H9 (cell line): Measurements from ENCODE around the gene PPL. TPM values are rescaled to one million over a fixed set of nuclear protein-coding genes. Genes with fewer than 3 reads are reported as not detected.

Source experiments
- DNase-seq: peaks from one replicate; pipeline ENCODE4 v3.0.0-alpha.2; 2017
- H2AFZ ChIP-seq: one replicate; pipeline ENCODE4 v1.6.1; 2013; ENCODE audit warnings: mild to moderate bottlenecking, low read length, control low read depth, moderate library complexity
- H2AK5ac ChIP-seq: 2 replicates; pipeline ENCODE4 v1.6.1; 2013; ENCODE audit warnings: low read length, control low read depth, mixed read lengths; ENCODE audit not compliant: insufficient read length
- H2BK120ac ChIP-seq: one replicate; pipeline ENCODE4 v1.6.1; 2013; ENCODE audit warnings: low read depth, mild to moderate bottlenecking, low read length, control low read depth, inconsistent platforms; ENCODE audit not compliant: poor library complexity, severe bottlenecking
- H2BK12ac ChIP-seq: 2 replicates; pipeline ENCODE4 v1.6.1; 2013; ENCODE audit warnings: low read length, control low read depth, mixed read lengths, low read depth; ENCODE audit not compliant: insufficient read length
- H2BK15ac ChIP-seq: 2 replicates; pipeline ENCODE4 v1.6.1; 2013; ENCODE audit warnings: low read depth, low read length, control low read depth
- H2BK20ac ChIP-seq: one replicate; pipeline ENCODE4 v1.6.1; 2013; ENCODE audit warnings: low read depth, mild to moderate bottlenecking, low read length, control low read depth, inconsistent platforms; ENCODE audit not compliant: poor library complexity, severe bottlenecking
- H2BK5ac ChIP-seq: 2 replicates; pipeline ENCODE4 v1.6.1; 2013; ENCODE audit warnings: low read length, control low read depth, mixed read lengths; ENCODE audit not compliant: insufficient read length
- H3K14ac ChIP-seq: 2 replicates; pipeline ENCODE4 v1.6.1; 2013; ENCODE audit warnings: low read length, control low read depth; ENCODE audit not compliant: insufficient read depth
- H3K18ac ChIP-seq: 2 replicates; pipeline ENCODE4 v1.6.1; 2013; ENCODE audit warnings: low read depth, mild to moderate bottlenecking, mixed read lengths, low read length, control low read depth; ENCODE audit not compliant: insufficient read length
- H3K23ac ChIP-seq: 2 replicates; pipeline ENCODE4 v1.6.1; 2013; ENCODE audit warnings: low read length, control low read depth, mixed read lengths, low read depth; ENCODE audit not compliant: insufficient read length
- H3K23me2 ChIP-seq: 2 replicates; pipeline ENCODE4 v1.6.1; 2013; ENCODE audit warnings: low read depth, mild to moderate bottlenecking, mixed read lengths, low read length, control low read depth; ENCODE audit not compliant: insufficient read length, poor library complexity, severe bottlenecking
- H3K27ac ChIP-seq: 2 replicates; pipeline ENCODE4 v1.5.1; 2013; ENCODE audit warnings: low read length, control low read depth, mixed read lengths, low read depth; ENCODE audit not compliant: insufficient read length
- H3K27me3 ChIP-seq: 2 replicates; pipeline ENCODE4 v1.6.1; 2013; ENCODE audit warnings: low read length, control low read depth, inconsistent platforms; ENCODE audit not compliant: insufficient read depth
- H3K4ac ChIP-seq: 2 replicates; pipeline ENCODE4 v1.6.1; 2013; ENCODE audit warnings: low read depth, mild to moderate bottlenecking, control low read depth, inconsistent platforms, low read length, moderate library complexity
- H3K4me1 ChIP-seq: 2 replicates; pipeline ENCODE4 v1.6.1; 2013; ENCODE audit warnings: low read length, control low read depth, inconsistent platforms; ENCODE audit not compliant: insufficient read depth
- H3K4me2 ChIP-seq: 2 replicates; pipeline ENCODE4 v1.6.1; 2013; ENCODE audit warnings: low read length, control low read depth, mixed read lengths; ENCODE audit not compliant: insufficient read length, insufficient read depth
- H3K56ac ChIP-seq: 2 replicates; pipeline ENCODE4 v1.6.1; 2013; ENCODE audit warnings: low read depth, mild to moderate bottlenecking, mixed read lengths, low read length, control low read depth; ENCODE audit not compliant: insufficient read length
- H3K79me1 ChIP-seq: 2 replicates; pipeline ENCODE4 v1.6.1; 2013; ENCODE audit warnings: low read depth, mild to moderate bottlenecking, moderate library complexity, low read length, control low read depth, inconsistent platforms; ENCODE audit not compliant: insufficient read depth, poor library complexity, severe bottlenecking
- H3K79me2 ChIP-seq: 2 replicates; pipeline ENCODE4 v1.6.1; 2013; ENCODE audit warnings: low read length, control low read depth, inconsistent platforms; ENCODE audit not compliant: insufficient read depth
- H3K9ac ChIP-seq: 2 replicates; pipeline ENCODE4 v1.6.1; 2013; ENCODE audit warnings: low read length, control low read depth, mixed read lengths; ENCODE audit not compliant: insufficient read length; ENCODE audit errors: extremely low read depth
- H3K9me3 ChIP-seq: one replicate; pipeline ENCODE4 v1.6.1; 2013; ENCODE audit warnings: low read depth, low read length, inconsistent platforms; ENCODE audit not compliant: control insufficient read depth
- H3T11ph ChIP-seq: one replicate; pipeline ENCODE4 v1.6.1; 2013; ENCODE audit warnings: mild to moderate bottlenecking, low read length, control low read depth, inconsistent platforms
- H4K20me1 ChIP-seq: one replicate; pipeline ENCODE4 v1.6.1; 2013; ENCODE audit not compliant: control insufficient read depth, insufficient read length, insufficient read depth
- H4K5ac ChIP-seq: 2 replicates; pipeline ENCODE4 v1.6.1; 2013; ENCODE audit warnings: low read depth, mild to moderate bottlenecking, mixed read lengths, low read length, control low read depth; ENCODE audit not compliant: insufficient read length
- H4K8ac ChIP-seq: replicated peaks from 2 replicates; pipeline ENCODE4 v1.6.1; 2013; ENCODE audit warnings: low read length, control low read depth, mixed read lengths, low read depth; ENCODE audit not compliant: insufficient read length
- H4K91ac ChIP-seq: 2 replicates; pipeline ENCODE4 v1.6.1; 2013; ENCODE audit warnings: low read depth, mild to moderate bottlenecking, moderate library complexity, mixed read lengths, low read length, control low read depth; ENCODE audit not compliant: insufficient read length
- H3K27ac Mint-ChIP-seq, 3 experiments: 2 replicates in 2 of 3; 3 replicates in 1 of 3; pipeline ENCODE4 v1.8.0; 2020 to 2021; ENCODE audit warnings: mixed read lengths in 3 of 3, mild to moderate bottlenecking in 1 of 3, moderate library complexity in 1 of 3
- H3K27me3 Mint-ChIP-seq: 2 replicates; pipeline ENCODE4 v1.8.0; 2021; ENCODE audit warnings: low read depth, mild to moderate bottlenecking, moderate library complexity, mixed read lengths
- H3K36me3 Mint-ChIP-seq, 3 experiments: 2 replicates in 2 of 3; 3 replicates in 1 of 3; pipeline ENCODE4 v1.8.0; 2020 to 2021; ENCODE audit warnings: low read depth in 3 of 3, mixed read lengths in 3 of 3; ENCODE audit not compliant: insufficient read depth in 1 of 3
- H3K4me1 Mint-ChIP-seq, 2 experiments: 2 replicates each; pipeline ENCODE4 v1.8.0; 2020; ENCODE audit warnings: mixed read lengths in 2 of 2
- H3K4me3 Mint-ChIP-seq, 2 experiments: 2 replicates in 1 of 2; 3 replicates in 1 of 2; pipeline ENCODE4 v1.8.0; 2020 to 2021; ENCODE audit warnings: mild to moderate bottlenecking in 2 of 2, mixed read lengths in 2 of 2, moderate library complexity in 1 of 2
- H3K9me3 Mint-ChIP-seq, 2 experiments: 2 replicates in 1 of 2; 3 replicates in 1 of 2; pipeline ENCODE4 v1.8.0; 2020; ENCODE audit warnings: mild to moderate bottlenecking in 2 of 2, mixed read lengths in 2 of 2, moderate library complexity in 1 of 2
- CTCF ChIP-seq: fragments of 200-600 bp; sonication (generic); conservative IDR thresholded peaks from 3 replicates; pipeline ENCODE4 v1.8.0; 2021; ENCODE audit warnings: antibody characterized with exemption, mild to moderate bottlenecking
- WGBS: extraction: QIAGEN DNeasy Blood & Tissue Kit; methylation state at CpG from one replicate; pipeline ENCODE4 v1.1.7; 2013; ENCODE audit warnings: missing lambda C conversion rate, low lambda C conversion rate, mixed read lengths; ENCODE audit not compliant: insufficient read length; ENCODE audit errors: extremely low coverage; 5-methylcytosine and 5-hydroxymethylcytosine counted together
- total RNA-seq: library from RNA; stranded (reverse); gene quantifications from 2 replicates; pipeline ENCODE4 v1.2.1, GENCODE V29; 2021

PPL gene
- total RNA-seq, 1 experiment from 2014 or later: 29.2 TPM

- H3K9me3 ChIP-seq: no peaks in the 10 kb centered on the region
- Mint-ChIP-seq H3K9me3 (no peaks in the 10 kb centered on the region), H3K4me1 (peaks cover 39 to 42% of the 10 kb centered on the region in 2 experiments), H3K4me3 (no peak overlapping the region), H3K36me3 (no peaks in the 10 kb centered on the region), H3K27ac (peak overlapping the region in 2 of 3 experiments; percentile 18 to 77; a peak in 1 of 7 replicates), H3K27me3 (0 out of 2 replicates have a peak, but pooled peaks cover 2% of the 10 kb centered on the region)
- WGBS: no CpG with 5 or more reads among the region's 7 CpGs
- no peak overlapping the region for H3K27ac ChIP-seq
- H4K5ac ChIP-seq: no peak overlapping the region
- H2AFZ ChIP-seq: no peak overlapping the region
- no peak overlapping the region for H4K8ac ChIP-seq
- H3K79me2 ChIP-seq: no peaks in the 10 kb centered on the region
- TF ChIP-seq CTCF: no peak
- H3K18ac ChIP-seq: no peak overlapping the region
- H3K23ac ChIP-seq: no peak overlapping the region
- H3K27me3 ChIP-seq: no peaks in the 10 kb centered on the region
- H3K4me1 ChIP-seq: peaks cover 6% of the 10 kb centered on the region
- no peak overlapping the region for H3K14ac ChIP-seq
- H3K4ac ChIP-seq: no peak overlapping the region
- H2BK20ac ChIP-seq: no peak overlapping the region
- no peak overlapping the region for H2BK120ac ChIP-seq
- H2BK5ac ChIP-seq: no peak overlapping the region
- peaks cover 8% of the 10 kb centered on the region for H3K23me2 ChIP-seq
- no peak overlapping the region for H3K9ac ChIP-seq
- H4K91ac ChIP-seq: no peak overlapping the region
- DNase-seq: no peak
- H3K4me2 ChIP-seq: no peak overlapping the region
- no peak overlapping the region for H3T11ph ChIP-seq
- no peak overlapping the region for H2BK15ac ChIP-seq
- no peaks in the 10 kb centered on the region for H3K79me1 ChIP-seq
- H4K20me1 ChIP-seq: no peaks in the 10 kb centered on the region
- no peak overlapping the region for H2BK12ac ChIP-seq
- H3K56ac ChIP-seq: no peak overlapping the region
- H2AK5ac ChIP-seq: no peak overlapping the region
These were observed 3.8 kb upstream of the PPL start for GRCh38 chr16:4940719-4941118.
